SK-N-SH treated with all-trans-retinoic acid at 6 μM for 48 hours (cell line): ENCODE results near the gene POLR1B.
"Not testable (repeated sequence)": the region's sequence is repeated elsewhere in the genome, so short reads cannot be mapped to it uniquely, and the experiment has no call there.

ENCODE experiments used
- ATAC-seq: fragments of 200-7000 bp; cut with Tn5 transposase; 3 replicates; pipeline ENCODE4 v1.9.1; 2020; ENCODE audit warnings: mild to moderate bottlenecking, moderate library complexity
- ARNTL ChIP-seq: fragments of 450-650 bp; formaldehyde crosslinking; IDR thresholded peaks from 2 replicates; pipeline ENCODE4 v1.5.0; 2020; ENCODE audit warnings: low read depth, mild to moderate bottlenecking, moderate library complexity, borderline replicate concordance
- BACH2 ChIP-seq: fragments of 250-450 bp; sonication (Bioruptor Pico); IDR thresholded peaks from 2 replicates; pipeline ENCODE4 v1.9.0; 2021; ENCODE audit warnings: mild to moderate bottlenecking, borderline replicate concordance
- CSDC2 ChIP-seq: fragments of 250-450 bp; sonication (Bioruptor Pico); IDR thresholded peaks from 2 replicates; pipeline ENCODE4 v1.5.0; 2020; ENCODE audit warnings: mild to moderate bottlenecking, moderate library complexity
- ESRRG ChIP-seq: fragments of 250-450 bp; sonication (Bioruptor Pico); IDR thresholded peaks from 2 replicates; pipeline ENCODE4 v1.6.1; 2021; ENCODE audit warnings: mild to moderate bottlenecking
- GLIS3 ChIP-seq: fragments of 250-450 bp; sonication (Bioruptor Pico); IDR thresholded peaks from 2 replicates; pipeline ENCODE4 v1.5.0; 2020; ENCODE audit warnings: mild to moderate bottlenecking, moderate library complexity
- ISL1 ChIP-seq: fragments of 250-450 bp; sonication (Bioruptor Pico); IDR thresholded peaks from 2 replicates; pipeline ENCODE4 v2.1.2; 2022; ENCODE audit warnings: mild to moderate bottlenecking, moderate library complexity
- PPARA ChIP-seq: fragments of 250-450 bp; sonication (Bioruptor Pico); IDR thresholded peaks from 2 replicates; pipeline ENCODE4 v1.5.0; 2020; ENCODE audit warnings: mild to moderate bottlenecking, borderline replicate concordance
- RARB ChIP-seq: fragments of 250-450 bp; sonication (Bioruptor Pico); IDR thresholded peaks from 2 replicates; pipeline ENCODE4 v1.8.0; 2021; ENCODE audit warnings: mild to moderate bottlenecking, moderate library complexity
- SNAI2 ChIP-seq: fragments of 250-450 bp; sonication (Bioruptor Pico); IDR thresholded peaks from 2 replicates; pipeline ENCODE4 v1.5.0; 2020; ENCODE audit warnings: mild to moderate bottlenecking, moderate library complexity
- TOX ChIP-seq: fragments of 250-450 bp; sonication (Bioruptor Pico); IDR thresholded peaks from 2 replicates; pipeline ENCODE4 v1.8.0; 2021; ENCODE audit warnings: mild to moderate bottlenecking, moderate library complexity, borderline replicate concordance
- TSHZ2 ChIP-seq: fragments of 250-450 bp; sonication (Bioruptor Pico); IDR thresholded peaks from 2 replicates; pipeline ENCODE4 v1.5.0; 2020; ENCODE audit warnings: mild to moderate bottlenecking, moderate library complexity
- ZC3H10 ChIP-seq: fragments of 250-450 bp; sonication (Bioruptor Pico); IDR thresholded peaks from 2 replicates; pipeline ENCODE4 v1.5.1; 2021; ENCODE audit warnings: mild to moderate bottlenecking, moderate library complexity
- ZFP3 ChIP-seq: fragments of 250-450 bp; sonication (Bioruptor Pico); IDR thresholded peaks from 2 replicates; pipeline ENCODE4 v1.5.0; 2020; ENCODE audit warnings: mild to moderate bottlenecking, moderate library complexity
- ZFP30 ChIP-seq: fragments of 450-650 bp; formaldehyde crosslinking; IDR thresholded peaks from 2 replicates; pipeline ENCODE4 v1.5.0; 2022; ENCODE audit warnings: mild to moderate bottlenecking, moderate library complexity
- ZNF565 ChIP-seq: fragments of 450-650 bp; formaldehyde crosslinking; conservative IDR thresholded peaks from 2 replicates; pipeline ENCODE4 v1.5.0; 2020; ENCODE audit warnings: low read depth, mild to moderate bottlenecking, moderate library complexity
- ZNF70 ChIP-seq: fragments of 450-650 bp; formaldehyde crosslinking; IDR thresholded peaks from 2 replicates; pipeline ENCODE4 v1.5.0; 2020; ENCODE audit warnings: mild to moderate bottlenecking, moderate library complexity
- ZNF8 ChIP-seq: fragments of 450-650 bp; formaldehyde crosslinking; IDR thresholded peaks from 2 replicates; pipeline ENCODE4 v1.5.0; 2020; ENCODE audit warnings: mild to moderate bottlenecking, moderate library complexity
- TF ChIP-seq, protein P1 (sequence below): fragments of 250-450 bp; sonication (Bioruptor Pico); IDR thresholded peaks from 2 replicates; pipeline ENCODE4 v1.8.0; 2020; ENCODE audit warnings: mild to moderate bottlenecking, moderate library complexity, borderline replicate concordance
- TF ChIP-seq, protein P2 (sequence below): fragments of 250-450 bp; sonication (Bioruptor Pico); IDR thresholded peaks from 2 replicates; pipeline ENCODE4 v1.5.1; 2020; ENCODE audit warnings: low read depth, mild to moderate bottlenecking, moderate library complexity
- TF ChIP-seq, protein P3 (sequence below): fragments of 250-450 bp; sonication (Bioruptor Pico); IDR thresholded peaks from 2 replicates; pipeline ENCODE4 v1.8.0; 2021; ENCODE audit warnings: low read depth, mild to moderate bottlenecking, moderate library complexity, borderline replicate concordance
- TF ChIP-seq, protein P4 (sequence below): fragments of 250-450 bp; sonication (Bioruptor Pico); IDR thresholded peaks from 2 replicates; pipeline ENCODE4 v1.5.1; 2021; ENCODE audit warnings: mild to moderate bottlenecking, moderate library complexity

The POLR1B gene

DNA sequence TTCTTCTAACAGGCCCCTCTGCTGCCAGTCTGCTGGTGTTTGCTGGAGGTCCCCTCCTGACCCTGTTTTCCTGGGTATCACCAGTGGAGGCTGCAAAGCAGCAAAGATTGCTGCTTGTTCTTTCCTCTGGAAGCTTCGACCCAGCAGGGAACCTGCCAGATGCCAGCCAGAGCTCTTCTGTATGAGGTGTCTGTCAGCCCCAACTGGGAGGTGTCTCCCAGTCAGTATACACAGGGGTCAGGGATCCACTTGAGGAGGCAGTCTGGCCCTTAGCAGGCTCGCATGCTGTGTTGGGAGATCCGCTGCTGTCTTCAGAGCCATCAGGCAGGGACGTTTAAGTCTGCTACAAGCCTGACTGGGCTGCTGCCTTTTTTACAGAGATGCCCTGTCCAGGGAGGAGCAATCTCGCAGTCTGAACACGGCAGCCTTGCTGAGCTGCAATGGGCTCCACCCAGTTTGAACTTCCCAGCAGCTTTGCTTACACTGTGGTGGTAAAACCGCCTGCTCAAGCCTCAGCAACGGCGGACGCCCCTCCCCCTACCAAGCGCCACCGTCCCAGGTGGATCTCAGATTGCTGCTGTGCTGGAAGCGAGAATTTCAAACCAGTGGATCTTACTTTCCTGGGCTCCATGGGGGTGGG is 72.1 kb downstream of the POLR1B start:
- TF ChIP-seq RARB (CRISPR knock-in tag) (no peak), ZNF70 (CRISPR knock-in tag) (no peak), ZNF565 (no peak), ZC3H10 (CRISPR knock-in tag) (no peak), ISL1 (CRISPR knock-in tag) (no peak), BACH2 (no peak), PPARA (no peak), TOX (CRISPR knock-in tag) (no peak), CSDC2 (CRISPR knock-in tag) (no peak), ZNF8 (CRISPR knock-in tag) (no peak), ESRRG (no peak), SNAI2 (CRISPR knock-in tag) (no peak), ARNTL (CRISPR knock-in tag) (no peak), ZFP3 (CRISPR knock-in tag) (no peak)
- TF ChIP-seq, protein P1, sequence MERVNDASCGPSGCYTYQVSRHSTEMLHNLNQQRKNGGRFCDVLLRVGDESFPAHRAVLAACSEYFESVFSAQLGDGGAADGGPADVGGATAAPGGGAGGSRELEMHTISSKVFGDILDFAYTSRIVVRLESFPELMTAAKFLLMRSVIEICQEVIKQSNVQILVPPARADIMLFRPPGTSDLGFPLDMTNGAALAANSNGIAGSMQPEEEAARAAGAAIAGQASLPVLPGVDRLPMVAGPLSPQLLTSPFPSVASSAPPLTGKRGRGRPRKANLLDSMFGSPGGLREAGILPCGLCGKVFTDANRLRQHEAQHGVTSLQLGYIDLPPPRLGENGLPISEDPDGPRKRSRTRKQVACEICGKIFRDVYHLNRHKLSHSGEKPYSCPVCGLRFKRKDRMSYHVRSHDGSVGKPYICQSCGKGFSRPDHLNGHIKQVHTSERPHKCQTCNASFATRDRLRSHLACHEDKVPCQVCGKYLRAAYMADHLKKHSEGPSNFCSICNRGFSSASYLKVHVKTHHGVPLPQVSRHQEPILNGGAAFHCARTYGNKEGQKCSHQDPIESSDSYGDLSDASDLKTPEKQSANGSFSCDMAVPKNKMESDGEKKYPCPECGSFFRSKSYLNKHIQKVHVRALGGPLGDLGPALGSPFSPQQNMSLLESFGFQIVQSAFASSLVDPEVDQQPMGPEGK (CRISPR knock-in tag), result no peak
- TF ChIP-seq, protein P2, sequence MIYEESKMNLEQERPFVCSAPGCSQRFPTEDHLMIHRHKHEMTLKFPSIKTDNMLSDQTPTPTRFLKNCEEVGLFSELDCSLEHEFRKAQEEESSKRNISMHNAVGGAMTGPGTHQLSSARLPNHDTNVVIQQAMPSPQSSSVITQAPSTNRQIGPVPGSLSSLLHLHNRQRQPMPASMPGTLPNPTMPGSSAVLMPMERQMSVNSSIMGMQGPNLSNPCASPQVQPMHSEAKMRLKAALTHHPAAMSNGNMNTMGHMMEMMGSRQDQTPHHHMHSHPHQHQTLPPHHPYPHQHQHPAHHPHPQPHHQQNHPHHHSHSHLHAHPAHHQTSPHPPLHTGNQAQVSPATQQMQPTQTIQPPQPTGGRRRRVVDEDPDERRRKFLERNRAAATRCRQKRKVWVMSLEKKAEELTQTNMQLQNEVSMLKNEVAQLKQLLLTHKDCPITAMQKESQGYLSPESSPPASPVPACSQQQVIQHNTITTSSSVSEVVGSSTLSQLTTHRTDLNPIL (CRISPR knock-in tag), result no peak
- TF ChIP-seq, protein P3, sequence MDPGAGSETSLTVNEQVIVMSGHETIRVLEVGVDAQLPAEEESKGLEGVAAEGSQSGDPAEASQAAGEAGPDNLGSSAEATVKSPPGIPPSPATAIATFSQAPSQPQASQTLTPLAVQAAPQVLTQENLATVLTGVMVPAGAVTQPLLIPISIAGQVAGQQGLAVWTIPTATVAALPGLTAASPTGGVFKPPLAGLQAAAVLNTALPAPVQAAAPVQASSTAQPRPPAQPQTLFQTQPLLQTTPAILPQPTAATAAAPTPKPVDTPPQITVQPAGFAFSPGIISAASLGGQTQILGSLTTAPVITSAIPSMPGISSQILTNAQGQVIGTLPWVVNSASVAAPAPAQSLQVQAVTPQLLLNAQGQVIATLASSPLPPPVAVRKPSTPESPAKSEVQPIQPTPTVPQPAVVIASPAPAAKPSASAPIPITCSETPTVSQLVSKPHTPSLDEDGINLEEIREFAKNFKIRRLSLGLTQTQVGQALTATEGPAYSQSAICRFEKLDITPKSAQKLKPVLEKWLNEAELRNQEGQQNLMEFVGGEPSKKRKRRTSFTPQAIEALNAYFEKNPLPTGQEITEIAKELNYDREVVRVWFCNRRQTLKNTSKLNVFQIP (CRISPR knock-in tag), result no peak
- TF ChIP-seq, all 23 proteins: peak for 0
- no peak for ATAC-seq

DNA sequence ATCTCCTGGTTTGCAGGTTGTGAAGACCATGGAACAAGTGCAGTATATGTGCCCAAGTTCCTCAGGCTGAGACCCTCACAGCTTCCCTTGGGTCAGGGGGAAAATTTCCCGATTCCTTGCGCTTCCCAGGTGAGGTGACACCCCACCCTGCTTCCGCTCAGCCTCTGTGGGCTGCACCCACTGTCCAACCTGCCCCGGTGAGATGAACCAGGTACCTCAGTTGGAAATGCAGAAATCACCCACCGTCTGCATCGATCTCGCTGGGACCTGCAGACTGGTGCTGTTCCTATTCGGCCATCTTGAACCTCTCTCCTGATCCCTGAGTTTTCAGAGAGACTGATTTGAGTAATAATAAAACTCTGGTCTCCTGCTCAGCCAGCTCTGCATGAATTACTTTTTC is 72.8 kb downstream of the POLR1B start:
- TF ChIP-seq CSDC2 (CRISPR knock-in tag) (no peak), TSHZ2 (no peak), GLIS3 (no peak), BACH2 (no peak), ZFP3 (CRISPR knock-in tag) (no peak), ISL1 (CRISPR knock-in tag) (no peak), ESRRG (no peak), SNAI2 (CRISPR knock-in tag) (no peak), ZFP30 (CRISPR knock-in tag) (no peak), ZNF8 (CRISPR knock-in tag) (no peak), ZC3H10 (CRISPR knock-in tag) (no peak)
- TF ChIP-seq, protein P4, sequence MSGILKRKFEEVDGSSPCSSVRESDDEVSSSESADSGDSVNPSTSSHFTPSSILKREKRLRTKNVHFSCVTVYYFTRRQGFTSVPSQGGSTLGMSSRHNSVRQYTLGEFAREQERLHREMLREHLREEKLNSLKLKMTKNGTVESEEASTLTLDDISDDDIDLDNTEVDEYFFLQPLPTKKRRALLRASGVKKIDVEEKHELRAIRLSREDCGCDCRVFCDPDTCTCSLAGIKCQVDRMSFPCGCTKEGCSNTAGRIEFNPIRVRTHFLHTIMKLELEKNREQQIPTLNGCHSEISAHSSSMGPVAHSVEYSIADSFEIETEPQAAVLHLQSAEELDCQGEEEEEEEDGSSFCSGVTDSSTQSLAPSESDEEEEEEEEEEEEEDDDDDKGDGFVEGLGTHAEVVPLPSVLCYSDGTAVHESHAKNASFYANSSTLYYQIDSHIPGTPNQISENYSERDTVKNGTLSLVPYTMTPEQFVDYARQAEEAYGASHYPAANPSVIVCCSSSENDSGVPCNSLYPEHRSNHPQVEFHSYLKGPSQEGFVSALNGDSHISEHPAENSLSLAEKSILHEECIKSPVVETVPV (CRISPR knock-in tag), result no peak
- TF ChIP-seq, protein P2 (CRISPR knock-in tag), result no peak
- ATAC-seq, result no peak

GRCh38 chr2:112615798-112616197 is 73.5 kb downstream of the POLR1B start:
- ATAC-seq, result not testable (repeated sequence)
